Ammon's horn (tissue), 1 donor: ENCODE measurements around the gene GEMIN7.
A peak's percentile ranks its signal among the peaks of the same experiment; 100 is the strongest.

Experiments
- DNase-seq: peaks from one replicate; pipeline ENCODE4 v3.0.0-alpha.2; 2016; ENCODE audit warnings: low spot score

Gene GEMIN7

GRCh38 chr19:45079063-45079910, at the start of gene GEMIN7:
Gene GEMIN7 (plus strand): TSS chr19:45079260. CDS start chr19:45090115, 10,855 bp downstream.
- peak; percentile 72 for DNase-seq

- DNase-seq = no peak
These were observed 48.2 kb upstream of the GEMIN7 start for GRCh38 chr19:45030825-45031224.

- no peak for DNase-seq
These were observed 46.6 kb upstream of the GEMIN7 start for GRCh38 chr19:45032421-45032820.

GRCh38 chr19:45035755-45036154, 43.3 kb upstream of the GEMIN7 start:
- no peak for DNase-seq

- DNase-seq = no peak
These were observed 41.5 kb upstream of the GEMIN7 start for GRCh38 chr19:45037393-45038169.

- DNase-seq = peak; percentile 94
These were observed 39.8 kb upstream of the GEMIN7 start, which contains the start of gene CLASRP for GRCh38 chr19:45038931-45039893. Gene CLASRP (plus strand): TSS chr19:45039045. CDS start chr19:45040213, 1,168 bp downstream.

GRCh38 chr19:45040059-45040771, 38.8 kb upstream of the GEMIN7 start:
- peak; percentile 35 for DNase-seq

GRCh38 chr19:45041125-45041524, 37.9 kb upstream of the GEMIN7 start:
- DNase-seq = no peak

- peak; percentile 98 for DNase-seq
These were observed 33.2 kb upstream of the GEMIN7 start for GRCh38 chr19:45045671-45046353.

- no peak for DNase-seq
These were observed 32.7 kb upstream of the GEMIN7 start for GRCh38 chr19:45046355-45046754.

- no peak for DNase-seq
These were observed 31.8 kb upstream of the GEMIN7 start for GRCh38 chr19:45047188-45047797.

GRCh38 chr19:45049073-45049736, 29.9 kb upstream of the GEMIN7 start:
- peak; percentile 59 for DNase-seq

GRCh38 chr19:45050036-45050435, 29.0 kb upstream of the GEMIN7 start:
- DNase-seq = no peak

GRCh38 chr19:45051929-45052579, 27.0 kb upstream of the GEMIN7 start:
- DNase-seq = no peak

GRCh38 chr19:45056831-45057230, 22.2 kb upstream of the GEMIN7 start:
- DNase-seq = no peak

- DNase-seq = no peak
These were observed 21.6 kb upstream of the GEMIN7 start for GRCh38 chr19:45057444-45057843.

GRCh38 chr19:45058622-45059159, 20.4 kb upstream of the GEMIN7 start:
- DNase-seq = no peak

- DNase-seq = peak; percentile 84
These were observed 19.6 kb upstream of the GEMIN7 start for GRCh38 chr19:45059258-45059965.
